ENCODE measurements around the gene FAM20A.
"Not testable (repeated sequence)": the region's sequence is repeated elsewhere in the genome, so short reads cannot be mapped to it uniquely, and the experiment has no call there.

FAM20A gene

DNA sequence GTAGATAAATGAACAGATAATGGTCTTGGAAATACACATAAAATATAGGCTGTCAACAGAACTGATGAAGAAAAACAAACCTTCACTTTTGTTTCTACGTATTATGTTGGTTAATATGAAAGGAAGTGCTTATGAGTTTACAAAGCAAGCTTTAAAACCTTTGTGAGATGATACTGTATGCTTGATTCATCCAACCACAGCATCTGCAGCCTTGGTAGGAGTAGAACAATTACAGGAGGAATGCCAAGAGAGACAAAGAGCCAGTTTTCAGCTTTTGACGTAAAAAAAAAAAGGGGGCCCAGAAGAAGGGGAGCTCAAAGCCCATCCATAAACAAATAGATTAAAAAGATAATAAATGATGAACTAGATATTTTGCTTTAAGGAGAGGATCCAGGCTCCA, 13.3 kb downstream of the FAM20A start:
- DNase-seq, result no peak

DNA sequence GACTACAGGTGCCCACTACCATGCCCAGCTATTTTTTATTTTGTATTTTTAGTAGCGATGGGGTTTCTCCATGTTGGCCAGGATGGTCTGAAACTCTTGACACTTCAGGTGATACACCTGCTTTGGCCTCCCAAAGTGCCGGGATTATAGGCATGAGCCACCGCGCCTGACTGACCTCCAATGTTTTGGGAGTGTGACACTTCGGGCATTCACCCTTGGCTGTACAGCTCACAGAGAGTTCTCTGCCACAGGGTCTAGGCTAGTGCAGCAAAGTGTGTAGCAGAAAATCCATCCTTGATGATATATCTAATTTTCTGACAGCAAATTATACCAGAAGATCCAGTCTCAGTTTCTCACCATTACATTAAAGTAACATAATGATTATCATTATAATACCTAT, 14.1 kb downstream of the FAM20A start:
- no peak for DNase-seq

DNA sequence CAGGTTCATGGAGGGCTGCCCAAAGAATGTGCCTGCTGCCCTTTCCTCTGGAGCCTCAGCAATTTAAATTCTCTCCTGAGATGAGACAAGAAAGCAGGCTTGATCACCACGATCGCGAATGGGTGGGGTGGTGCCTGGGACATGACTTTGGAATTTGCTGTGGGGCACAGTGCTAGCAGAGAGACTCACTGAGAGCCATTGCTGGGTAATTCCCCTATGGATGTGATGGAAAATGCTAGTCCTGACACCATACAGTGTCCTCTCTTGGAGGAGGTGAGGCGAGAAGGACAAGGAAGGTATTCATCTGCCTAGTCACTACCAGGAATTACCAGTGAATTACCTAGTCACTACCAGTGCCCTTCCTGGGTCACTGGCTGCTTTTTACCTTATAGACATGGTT, 15.5 kb downstream of the FAM20A start:
- no peak for DNase-seq

DNA sequence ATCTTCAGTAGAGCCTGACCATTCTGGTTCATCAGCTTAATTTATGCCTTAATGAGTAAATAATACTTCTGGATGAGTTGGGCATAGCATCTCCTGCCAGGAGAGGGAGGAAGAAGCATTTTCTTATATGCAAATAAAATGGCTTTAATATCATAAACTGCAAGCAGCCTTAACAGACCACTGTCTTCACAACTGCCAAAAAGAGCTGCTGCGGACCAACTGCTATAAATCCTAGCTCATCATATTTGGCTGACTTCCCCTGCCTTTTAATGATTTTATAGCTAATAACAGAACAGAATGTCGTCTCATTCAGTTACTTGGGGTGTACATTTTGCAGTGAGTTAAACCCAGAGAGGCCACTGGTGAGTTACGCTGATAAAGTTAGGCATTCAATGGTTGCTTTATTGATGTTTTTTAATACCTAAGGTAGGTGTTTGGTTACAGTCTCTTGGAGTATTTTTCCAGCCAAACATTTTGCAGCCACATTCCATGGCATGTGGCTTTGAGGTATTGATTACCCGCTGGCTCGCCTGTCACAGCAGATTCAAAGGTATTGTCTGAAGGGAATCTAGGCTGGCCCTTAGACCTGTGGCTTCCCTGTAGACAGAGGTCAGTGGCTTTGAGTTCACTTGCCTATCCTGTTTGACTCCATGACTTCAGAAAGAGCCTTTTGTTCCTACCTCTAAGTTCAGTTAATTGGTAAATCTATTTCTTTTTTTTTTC, 16.4 kb downstream of the FAM20A start:
- no peak for DNase-seq

DNA sequence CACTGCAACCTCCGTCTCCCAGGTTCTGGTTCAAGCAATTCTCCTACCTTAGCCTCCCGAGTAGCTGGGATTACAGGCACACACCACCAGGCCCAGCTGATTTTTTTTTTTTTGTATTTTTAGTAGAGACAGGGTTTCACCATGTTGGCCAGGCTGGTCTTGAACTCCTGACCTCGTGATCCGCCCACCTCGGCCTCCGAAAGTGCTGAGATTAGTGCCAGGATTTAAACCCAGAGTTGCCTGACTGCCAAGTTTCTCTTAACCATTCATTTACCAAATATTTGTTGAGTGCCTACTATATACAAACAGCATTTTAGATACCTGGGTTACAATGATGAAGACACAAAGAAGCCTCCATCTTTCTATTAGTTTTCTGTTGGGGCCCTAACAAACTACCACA, 18.3 kb downstream of the FAM20A start:
- not testable (repeated sequence) for DNase-seq

DNA sequence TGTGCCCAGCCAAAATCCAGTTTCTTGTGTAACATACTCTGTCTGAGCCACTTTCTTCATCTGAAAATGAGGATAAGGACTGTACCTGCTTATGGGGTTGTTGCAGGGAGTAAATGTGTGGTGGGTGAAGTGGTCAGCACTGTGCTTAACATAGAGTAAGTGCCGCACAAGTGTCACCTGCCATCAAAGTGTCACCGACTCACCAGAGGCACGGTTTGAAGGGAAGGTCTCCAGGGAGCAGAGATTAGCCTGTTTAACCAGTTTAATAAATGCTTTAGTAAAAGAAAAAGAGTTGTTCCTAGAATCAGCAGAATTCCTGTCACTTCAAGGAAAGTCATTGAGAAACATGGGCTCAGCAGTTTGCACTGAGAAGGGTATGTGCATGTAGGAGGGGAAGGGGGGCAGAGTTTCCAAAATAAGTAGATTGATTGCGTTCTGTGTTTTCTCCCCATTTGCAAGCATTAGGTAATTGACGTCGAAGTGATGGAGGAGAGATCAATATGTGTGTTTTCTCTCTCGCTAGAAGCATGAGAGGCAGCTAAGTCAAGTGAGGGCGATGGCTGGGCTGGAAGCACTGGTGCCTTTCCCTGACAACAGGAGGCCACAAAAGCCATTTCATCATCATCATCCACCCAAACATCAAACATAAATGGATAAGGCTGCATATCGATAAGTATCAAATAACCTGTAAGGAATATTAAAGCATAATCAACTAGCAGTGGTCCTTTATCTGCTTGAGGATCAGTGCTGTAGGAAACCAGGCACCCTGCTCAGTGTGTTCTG, 19.1 kb downstream of the FAM20A start:
- DNase-seq, result no peak

DNA sequence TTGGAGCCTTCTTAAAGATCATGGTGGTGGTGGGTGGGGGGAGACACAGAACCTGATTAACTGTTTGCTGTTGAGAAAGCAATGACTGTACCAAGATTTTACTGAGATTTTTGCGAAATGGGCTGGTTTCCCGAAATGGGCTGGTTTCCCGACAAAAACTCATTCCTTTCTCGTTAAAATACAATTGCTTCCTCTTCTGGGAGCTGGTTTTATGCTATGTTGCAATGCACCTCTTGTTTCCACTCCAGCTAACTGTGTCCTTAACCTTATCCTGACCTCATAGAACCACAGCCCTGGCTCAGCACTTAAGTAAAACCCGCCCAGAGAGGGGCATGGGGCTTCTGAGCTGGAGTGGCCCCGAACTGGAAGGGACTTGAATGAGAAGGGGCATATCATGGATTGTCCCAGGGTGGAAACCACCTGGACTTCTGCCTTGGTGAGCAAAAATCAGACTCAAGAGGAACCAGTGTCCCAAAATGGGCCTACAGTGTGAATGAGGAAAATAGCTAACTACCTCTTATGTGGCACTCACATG, 20.9 kb downstream of the FAM20A start:
- no peak for DNase-seq

DNA sequence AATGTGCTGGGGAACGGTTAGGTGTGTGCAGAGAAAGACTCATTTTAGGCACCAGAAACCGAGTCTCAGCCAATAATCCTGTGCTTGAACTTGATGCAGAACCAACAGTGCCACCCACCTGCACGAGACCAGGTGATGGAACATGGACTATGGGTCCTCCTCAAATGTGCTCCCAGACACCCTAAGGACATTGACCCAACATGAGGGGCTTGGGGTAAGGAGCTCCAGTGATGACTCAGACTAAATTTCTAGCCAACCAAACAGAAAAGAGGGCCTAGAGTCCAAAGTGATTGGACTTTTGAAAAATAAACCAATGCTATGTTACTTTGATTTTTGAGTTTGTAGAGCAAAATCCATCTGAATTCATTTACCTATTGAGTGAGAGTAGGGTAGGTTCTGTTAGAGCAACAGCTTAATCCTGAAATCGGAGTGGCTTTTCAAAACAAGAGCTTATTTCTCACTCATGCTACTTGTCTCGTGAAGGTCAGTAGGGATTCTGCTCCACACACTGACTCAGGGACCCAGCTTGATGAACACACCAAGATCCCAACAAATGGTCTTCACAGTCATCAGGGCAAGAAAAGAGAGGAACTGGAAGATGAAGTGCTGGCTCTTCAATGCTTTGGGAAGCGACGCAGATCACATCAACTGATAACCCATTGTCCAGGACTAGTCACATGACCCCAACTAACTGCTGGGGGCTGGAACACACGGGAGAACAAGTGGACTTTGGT, 21.8 kb downstream of the FAM20A start:
- DNase-seq, result no peak

DNA sequence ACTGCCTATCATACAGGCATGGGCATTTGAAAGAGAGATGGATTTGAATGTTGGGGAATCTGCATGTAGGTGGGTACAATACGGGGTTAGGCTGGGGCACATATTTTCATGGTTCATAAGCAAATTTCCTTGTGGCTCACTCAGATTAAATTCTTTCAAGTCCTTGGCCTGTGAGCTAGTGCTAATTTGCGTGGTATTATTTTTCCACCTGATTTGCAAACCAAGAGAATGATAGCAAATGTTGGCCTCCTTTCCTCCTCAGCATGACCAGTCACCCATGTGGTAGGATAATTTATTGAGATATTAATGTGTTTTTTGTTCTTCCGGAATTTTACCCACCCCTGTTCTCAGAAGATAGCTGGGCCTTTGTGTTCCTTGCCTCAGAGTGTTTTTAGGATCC, 22.9 kb downstream of the FAM20A start:
- no peak for DNase-seq

DNA sequence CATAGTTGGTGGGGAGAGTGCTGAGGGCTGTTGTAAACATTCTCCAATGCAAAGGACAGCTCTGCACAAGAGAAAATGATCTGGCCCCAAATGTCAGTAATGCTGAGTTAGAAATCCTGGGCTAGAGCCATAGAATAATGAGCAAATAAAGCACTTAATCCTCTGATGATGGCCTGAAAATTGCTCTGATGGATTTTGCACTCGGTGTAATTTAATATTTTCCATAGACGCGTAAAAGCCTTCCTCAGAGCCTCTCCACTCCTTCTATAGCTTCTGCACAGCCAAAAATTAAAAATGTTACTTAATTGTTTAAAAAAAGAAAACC, 23.7 kb downstream of the FAM20A start:
- no peak for DNase-seq

DNA sequence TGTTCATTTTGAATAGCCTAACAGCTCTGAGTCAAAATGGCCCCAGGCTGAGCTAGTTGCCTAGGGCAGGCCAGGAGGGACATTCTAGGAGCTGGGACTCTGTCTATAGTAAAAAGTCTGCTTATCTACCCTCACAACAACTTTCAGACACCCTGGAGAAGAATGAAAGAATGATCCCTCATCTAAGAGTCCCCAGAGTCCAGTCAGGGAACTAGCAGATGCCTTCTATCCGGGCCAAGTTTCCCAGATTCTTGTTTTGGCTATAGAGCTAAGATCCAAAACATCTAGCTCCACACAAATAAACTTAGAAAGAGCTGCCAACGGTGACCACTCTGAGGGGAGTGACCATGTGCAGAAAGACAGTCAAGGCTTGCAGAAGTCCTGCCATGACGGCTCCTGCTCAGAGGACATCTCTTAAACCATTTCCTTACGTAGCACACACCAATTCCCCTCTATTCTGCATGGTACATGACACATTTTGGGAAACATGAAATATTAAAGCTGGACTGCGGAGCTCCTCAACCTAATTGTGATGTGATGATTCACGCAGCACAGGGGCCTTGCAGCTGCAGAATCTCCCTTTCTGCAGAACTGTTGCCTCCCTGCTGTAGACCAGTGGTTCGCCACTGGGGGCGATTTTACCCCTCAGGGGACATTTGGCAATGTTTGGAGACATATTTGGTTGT, 24.2 kb downstream of the FAM20A start:
- DNase-seq, result no peak

DNA sequence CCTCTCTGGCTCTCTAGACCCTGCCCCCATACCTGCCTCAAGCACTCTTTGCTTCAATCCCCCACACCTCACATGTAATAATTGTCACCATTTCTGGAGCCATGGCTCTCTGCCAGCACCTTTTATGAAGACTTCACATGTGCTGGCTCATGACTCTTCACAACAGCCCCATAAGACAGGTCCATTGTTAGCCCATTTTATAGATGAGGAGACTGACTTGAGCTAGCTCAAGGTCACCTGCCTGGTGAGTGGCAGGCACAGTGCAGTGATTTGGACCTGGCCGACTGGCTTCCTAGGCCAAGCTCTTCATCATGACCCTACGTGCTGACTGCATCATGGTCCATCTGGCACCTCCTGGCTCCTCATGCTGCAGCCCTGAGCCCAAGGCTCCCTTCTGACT, 25.0 kb downstream of the FAM20A start:
- no peak for DNase-seq

DNA sequence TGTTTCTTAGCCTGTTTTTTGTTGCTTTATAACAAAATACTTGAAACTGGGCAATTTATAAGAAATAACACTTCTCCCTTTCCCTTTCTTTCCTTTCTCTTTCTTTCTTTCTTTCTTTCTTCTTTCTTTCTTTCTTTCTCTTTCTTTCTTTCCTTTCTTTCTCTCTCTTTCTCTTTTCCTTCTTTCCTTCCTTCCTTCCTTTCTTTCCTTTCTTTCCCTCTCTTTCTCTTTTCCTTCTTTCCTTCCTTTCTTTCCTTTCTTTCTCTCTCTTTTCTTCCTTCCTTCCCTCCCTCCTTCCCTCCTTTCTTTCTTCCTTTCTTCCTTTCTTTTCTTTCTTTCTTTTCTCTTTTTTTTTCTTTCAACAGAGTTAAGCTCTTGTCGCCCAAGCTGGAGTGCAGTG, 27.8 kb downstream of the FAM20A start:
- DNase-seq, result no peak

DNA sequence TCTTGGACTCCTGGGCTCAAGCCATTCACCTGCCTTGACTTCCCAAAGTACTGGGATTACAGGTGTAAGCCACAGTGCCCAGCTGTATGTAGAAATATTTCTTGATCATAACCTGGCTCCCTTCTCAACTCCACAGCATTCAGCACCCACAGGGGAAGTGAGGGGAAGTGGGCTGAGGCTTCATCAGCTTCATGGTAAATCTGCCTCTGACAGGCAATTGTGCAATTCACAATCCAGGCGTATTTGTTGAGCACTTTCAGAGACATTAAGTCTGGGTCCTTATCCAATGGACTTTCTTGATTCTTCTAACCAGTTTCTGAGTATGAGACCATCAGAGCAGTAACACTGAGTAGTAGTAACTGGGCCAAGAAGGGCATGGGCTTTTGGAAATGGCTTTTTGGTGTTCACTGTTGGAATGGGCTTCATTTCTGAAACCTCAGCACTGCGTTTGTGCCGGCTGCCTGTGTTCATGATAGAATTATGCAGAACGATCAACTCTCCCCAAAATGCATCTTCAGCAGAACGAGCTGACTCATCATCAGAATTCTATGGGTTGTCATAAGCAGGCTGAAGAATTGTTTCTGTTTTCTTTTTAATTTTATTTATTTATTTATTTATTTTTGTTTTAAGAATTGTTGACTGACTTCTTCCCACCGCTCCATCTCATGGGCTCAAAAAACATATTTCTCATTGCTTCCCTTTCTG, 28.9 kb downstream of the FAM20A start:
- DNase-seq, result no peak

DNA sequence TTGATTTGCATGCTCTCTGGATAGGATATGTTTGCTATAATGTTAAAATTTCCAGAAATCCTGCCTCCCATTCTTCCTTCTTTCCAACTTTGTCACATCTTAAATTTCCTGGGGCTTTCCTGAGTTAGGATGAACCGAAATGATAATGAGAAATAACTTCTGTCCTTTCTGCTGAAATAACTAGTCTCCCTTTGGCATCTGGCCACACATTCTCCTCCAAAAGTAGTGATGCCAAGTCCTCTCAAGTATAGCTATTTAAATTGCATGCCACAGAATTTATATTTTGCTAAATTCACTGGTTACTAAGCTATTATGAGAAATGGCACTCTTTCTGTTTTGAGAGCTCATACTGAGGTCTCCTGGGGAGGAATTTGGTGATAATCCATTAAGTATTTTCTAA, 30.6 kb downstream of the FAM20A start:
- no peak for DNase-seq

DNA sequence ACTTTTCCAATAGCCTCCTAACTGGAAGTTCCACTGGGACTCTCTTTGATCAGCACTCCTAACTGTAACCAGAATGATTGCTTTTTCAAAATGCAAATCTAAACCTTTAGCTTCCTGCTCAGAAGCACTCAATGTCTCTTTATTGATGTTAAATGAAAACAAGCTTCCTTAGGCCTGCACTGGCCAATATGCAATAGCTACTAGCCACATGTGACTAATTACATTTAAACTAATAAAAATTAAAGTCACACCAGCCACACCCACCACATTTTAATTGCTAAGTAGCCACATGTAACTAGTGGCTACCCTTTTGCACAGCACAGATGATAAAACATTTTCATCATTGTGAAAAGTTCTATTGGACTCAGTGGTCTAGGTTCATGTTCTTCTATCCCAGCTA, 31.8 kb downstream of the FAM20A start:
- DNase-seq, result no peak

DNA sequence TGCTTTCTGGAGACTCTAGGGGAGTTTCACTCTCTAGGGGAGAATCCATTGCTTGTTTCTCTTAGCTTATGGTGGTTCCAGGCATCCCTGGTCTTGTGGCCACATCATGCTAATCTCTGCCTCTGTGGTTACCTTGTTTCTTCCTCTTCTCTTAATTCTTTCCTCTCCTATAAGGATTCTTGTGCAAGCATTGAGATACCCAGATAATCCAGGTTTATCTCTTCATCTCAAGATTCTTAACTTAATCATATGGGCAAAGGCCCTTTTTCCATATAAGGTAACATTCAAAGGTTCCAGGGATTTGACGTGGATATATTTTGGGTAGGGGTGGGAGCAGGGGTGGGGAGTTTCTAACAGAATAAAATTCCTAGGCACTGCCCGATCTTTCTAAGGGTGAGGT, 32.6 kb downstream of the FAM20A start:
- DNase-seq, result no peak

DNA sequence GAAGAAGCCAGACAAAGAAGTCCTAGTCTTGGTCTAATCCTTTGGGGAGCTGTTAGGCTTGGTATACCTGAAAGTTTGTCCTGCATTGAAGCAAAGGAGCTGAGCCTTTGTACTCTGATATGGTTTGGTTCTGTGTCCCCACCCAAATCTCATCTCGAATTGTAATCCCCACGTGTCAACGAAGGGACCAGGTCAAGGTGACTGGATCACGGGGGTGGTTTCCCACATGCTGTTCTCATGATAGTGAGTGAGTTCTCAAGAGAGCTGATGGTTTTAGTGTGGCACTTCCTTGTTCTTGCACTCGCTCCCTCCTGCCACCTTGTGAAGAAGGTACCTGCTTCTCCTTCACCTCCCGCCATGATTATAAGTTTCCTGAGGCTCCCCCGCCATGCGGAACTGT, 33.6 kb downstream of the FAM20A start:
- no peak for DNase-seq

DNA sequence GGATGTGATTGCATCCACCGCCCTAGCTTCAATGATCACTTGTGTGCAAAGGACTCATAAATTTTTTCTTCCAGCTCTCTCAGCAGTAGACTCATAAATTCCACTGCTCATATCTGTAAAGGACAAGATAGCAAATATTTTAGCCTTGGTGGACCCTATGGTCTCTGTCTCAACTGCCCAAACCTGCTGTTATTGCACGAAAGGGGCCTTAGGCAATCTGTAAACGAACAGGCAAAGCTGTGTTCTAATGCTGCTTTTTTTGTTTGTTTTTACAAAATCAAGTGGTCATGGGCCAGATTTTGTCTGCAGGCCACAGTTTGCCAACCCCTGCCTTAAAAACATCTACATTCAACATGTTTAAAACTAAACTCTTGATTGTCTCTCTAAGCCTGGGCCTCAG, 34.1 kb downstream of the FAM20A start:
- DNase-seq, result no peak

DNA sequence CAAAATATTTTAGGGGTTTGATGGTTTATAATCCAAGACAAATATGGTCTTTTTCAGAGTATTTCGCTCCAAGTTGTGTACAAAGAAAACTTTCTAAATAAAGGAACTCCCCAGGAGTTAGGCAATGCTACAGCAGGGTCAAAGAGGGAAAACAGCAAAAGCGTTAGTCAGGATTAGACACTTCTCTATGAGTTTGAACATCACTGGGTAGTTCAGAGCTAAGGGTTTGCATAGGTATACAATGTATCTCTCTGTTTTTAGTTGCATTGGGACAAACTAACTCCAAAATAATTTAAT, 34.8 kb downstream of the FAM20A start:
- DNase-seq, result no peak

DNA sequence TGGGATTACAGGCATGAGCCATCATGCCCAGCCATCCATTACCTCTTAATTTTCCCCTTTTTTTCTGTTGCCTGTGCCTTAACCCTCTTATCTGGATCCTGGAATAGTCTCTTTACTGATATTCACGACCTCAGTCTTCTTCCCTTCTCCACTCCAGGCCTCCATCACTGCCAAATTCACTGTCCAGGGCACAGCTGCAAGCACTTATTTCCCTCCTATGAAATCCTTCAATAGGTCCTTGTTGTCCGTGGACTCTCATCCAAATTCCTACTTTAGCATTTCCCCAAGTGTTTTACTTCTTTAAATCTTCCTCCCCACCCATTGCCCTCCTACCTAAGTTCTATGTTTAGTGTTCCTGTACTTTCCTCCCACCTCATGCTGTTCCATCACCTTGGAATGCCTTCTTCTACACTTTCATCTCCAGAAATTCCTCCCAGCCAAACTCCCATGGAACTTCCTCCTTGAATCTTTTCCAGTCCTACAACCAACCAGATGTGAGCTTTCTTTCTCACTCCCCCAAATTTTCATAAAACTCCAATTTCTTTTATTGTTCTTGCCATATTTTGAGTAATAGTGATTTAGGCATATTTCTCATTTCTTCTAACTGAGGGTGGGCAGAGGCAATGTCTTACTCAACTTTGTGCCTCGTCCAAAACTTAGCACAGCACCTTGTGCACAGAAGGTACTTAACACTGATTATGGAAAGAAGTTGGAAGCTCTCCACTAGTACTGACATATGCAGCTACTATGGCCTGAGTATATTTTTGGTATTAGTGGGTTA, 35.3 kb downstream of the FAM20A start:
- no peak for DNase-seq

All from activated CD4-positive, alpha-beta T cell treated with anti-CD3 and anti-CD28 coated beads, Interleukin-2, amount 50 U/mL, for 4 hours (primary cell).